ENCODE data around the gene GRIA1. TPM values are rescaled to one million over a fixed set of nuclear protein-coding genes. Genes with fewer than 3 reads are reported as not detected.

GRIA1 gene
- total RNA-seq, 1 experiment from 2014 or later = 0.81 TPM

- no peak overlapping the region for H3K27ac Mint-ChIP-seq
- H3K27me3 Mint-ChIP-seq (ENCODE audit: low read depth) = no peaks in the 10 kb centered on the region
- ChIA-PET CTCF (no interaction called here), POLR2A (no interaction called here)
- H3K4me3 Mint-ChIP-seq = no peak overlapping the region
- no peaks in the 10 kb centered on the region; the same call in 1 of the 2 replicates for H3K9me3 Mint-ChIP-seq
- ATAC-seq = no peak
- TF ChIP-seq TEAD4 (CRISPR knock-in tag; IDR thresholded peaks at IDR 0.05) = no peak
- TF ChIP-seq ZSCAN18 (CRISPR knock-in tag; IDR thresholded peaks at IDR 0.05) = no peak
- TF ChIP-seq, protein P1, sequence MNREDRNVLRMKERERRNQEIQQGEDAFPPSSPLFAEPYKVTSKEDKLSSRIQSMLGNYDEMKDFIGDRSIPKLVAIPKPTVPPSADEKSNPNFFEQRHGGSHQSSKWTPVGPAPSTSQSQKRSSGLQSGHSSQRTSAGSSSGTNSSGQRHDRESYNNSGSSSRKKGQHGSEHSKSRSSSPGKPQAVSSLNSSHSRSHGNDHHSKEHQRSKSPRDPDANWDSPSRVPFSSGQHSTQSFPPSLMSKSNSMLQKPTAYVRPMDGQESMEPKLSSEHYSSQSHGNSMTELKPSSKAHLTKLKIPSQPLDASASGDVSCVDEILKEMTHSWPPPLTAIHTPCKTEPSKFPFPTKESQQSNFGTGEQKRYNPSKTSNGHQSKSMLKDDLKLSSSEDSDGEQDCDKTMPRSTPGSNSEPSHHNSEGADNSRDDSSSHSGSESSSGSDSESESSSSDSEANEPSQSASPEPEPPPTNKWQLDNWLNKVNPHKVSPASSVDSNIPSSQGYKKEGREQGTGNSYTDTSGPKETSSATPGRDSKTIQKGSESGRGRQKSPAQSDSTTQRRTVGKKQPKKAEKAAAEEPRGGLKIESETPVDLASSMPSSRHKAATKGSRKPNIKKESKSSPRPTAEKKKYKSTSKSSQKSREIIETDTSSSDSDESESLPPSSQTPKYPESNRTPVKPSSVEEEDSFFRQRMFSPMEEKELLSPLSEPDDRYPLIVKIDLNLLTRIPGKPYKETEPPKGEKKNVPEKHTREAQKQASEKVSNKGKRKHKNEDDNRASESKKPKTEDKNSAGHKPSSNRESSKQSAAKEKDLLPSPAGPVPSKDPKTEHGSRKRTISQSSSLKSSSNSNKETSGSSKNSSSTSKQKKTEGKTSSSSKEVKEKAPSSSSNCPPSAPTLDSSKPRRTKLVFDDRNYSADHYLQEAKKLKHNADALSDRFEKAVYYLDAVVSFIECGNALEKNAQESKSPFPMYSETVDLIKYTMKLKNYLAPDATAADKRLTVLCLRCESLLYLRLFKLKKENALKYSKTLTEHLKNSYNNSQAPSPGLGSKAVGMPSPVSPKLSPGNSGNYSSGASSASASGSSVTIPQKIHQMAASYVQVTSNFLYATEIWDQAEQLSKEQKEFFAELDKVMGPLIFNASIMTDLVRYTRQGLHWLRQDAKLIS (CRISPR knock-in tag; IDR thresholded peaks at IDR 0.05; ENCODE audit: borderline replicate concordance) = no peak
- no peak for TF ChIP-seq ZNF396 (CRISPR knock-in tag; IDR thresholded peaks at IDR 0.05; ENCODE audit: borderline replicate concordance)
- TF ChIP-seq TP53 (CRISPR knock-in tag; IDR thresholded peaks at IDR 0.05) = no peak
- TF ChIP-seq ZNF219 (CRISPR knock-in tag; IDR thresholded peaks at IDR 0.05; ENCODE audit: borderline replicate concordance) = no peak
- no peak for TF ChIP-seq ZNF281 (CRISPR knock-in tag; IDR thresholded peaks at IDR 0.05)
- TF ChIP-seq STAT6 (CRISPR knock-in tag; conservative IDR thresholded peaks at IDR 0.05; ENCODE audit: low read depth) = no peak
- TF ChIP-seq ERG (CRISPR knock-in tag; IDR thresholded peaks at IDR 0.05) = no peak
- no peak for TF ChIP-seq GRHL2 (CRISPR knock-in tag; IDR thresholded peaks at IDR 0.05; ENCODE audit: insufficient replicate concordance, severe bottlenecking)
- H3K36me3 Mint-ChIP-seq = no peaks in the 10 kb centered on the region
- no peaks in the 10 kb centered on the region for H3K4me1 Mint-ChIP-seq
- no peak for DNase-seq (ENCODE audit: low spot score)
These were observed 104.3 kb downstream of the GRIA1 start for GRCh38 chr5:153594785-153595184.

DNA sequence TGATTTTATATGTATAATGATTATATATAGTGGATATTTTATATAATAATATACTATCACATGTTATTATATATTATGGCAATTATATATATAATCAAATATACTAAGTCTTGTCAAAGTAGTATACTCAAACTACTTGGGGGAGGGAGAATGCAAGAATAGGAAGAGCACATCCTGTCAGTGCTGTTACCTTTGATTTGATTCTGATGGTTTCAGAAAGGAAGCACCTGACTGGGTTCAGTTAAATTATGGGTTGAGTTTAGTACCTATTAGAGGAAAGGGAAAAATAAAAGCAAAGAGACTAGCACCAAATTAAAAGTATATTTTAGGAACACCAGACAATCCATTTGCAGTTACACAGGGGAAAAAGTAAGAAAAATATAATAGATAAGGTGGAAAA lies 107.6 kb downstream of the GRIA1 start:
- no peaks in the 10 kb centered on the region for H3K36me3 Mint-ChIP-seq
- no peaks in the 10 kb centered on the region for H3K4me1 Mint-ChIP-seq
- peaks cover 2% of the 10 kb centered on the region; the same call in 1 of the 2 replicates for H3K9me3 Mint-ChIP-seq
- TF ChIP-seq, protein P2, sequence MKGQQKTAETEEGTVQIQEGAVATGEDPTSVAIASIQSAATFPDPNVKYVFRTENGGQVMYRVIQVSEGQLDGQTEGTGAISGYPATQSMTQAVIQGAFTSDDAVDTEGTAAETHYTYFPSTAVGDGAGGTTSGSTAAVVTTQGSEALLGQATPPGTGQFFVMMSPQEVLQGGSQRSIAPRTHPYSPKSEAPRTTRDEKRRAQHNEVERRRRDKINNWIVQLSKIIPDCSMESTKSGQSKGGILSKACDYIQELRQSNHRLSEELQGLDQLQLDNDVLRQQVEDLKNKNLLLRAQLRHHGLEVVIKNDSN (CRISPR knock-in tag; IDR thresholded peaks at IDR 0.05) = no peak
- no peak for TF ChIP-seq FOXP4 (CRISPR knock-in tag; IDR thresholded peaks at IDR 0.05)
- TF ChIP-seq ATF3 (CRISPR knock-in tag; conservative IDR thresholded peaks at IDR 0.05) = no peak
- TF ChIP-seq TEAD1 (CRISPR knock-in tag; IDR thresholded peaks at IDR 0.05) = no peak
- TF ChIP-seq ERG (CRISPR knock-in tag; IDR thresholded peaks at IDR 0.05) = no peak
- no peak for TF ChIP-seq ZNF121 (CRISPR knock-in tag; IDR thresholded peaks at IDR 0.05)
- no peak for TF ChIP-seq ZNF416 (CRISPR knock-in tag; IDR thresholded peaks at IDR 0.05)
- no peak overlapping the region for H3K27ac Mint-ChIP-seq
- H3K27me3 Mint-ChIP-seq (ENCODE audit: low read depth) = no peaks in the 10 kb centered on the region
- no peak overlapping the region for H3K4me3 Mint-ChIP-seq
- POLR2A ChIA-PET = no interaction called here
- DNase-seq (ENCODE audit: low spot score) (no peak), ATAC-seq (no peak)
- CTCF ChIA-PET = no interaction called here

Measured in WTC11 (cell line).